ENCODE measurements around the gene TENT5D.

TENT5D gene

GRCh38 chrX:80485543-80485942 is 65.3 kb downstream of the TENT5D start:
- no peak overlapping the region for H3K27ac ChIP-seq (replicated peaks)
- TF ChIP-seq REST (IDR thresholded peaks at IDR 0.05; ENCODE audit: insufficient replicate concordance, low read depth) (no peak), GABPA (IDR thresholded peaks at IDR 0.05; ENCODE audit: low read depth) (no peak), CTCF (IDR thresholded peaks at IDR 0.05; ENCODE audit: insufficient read depth, low read length) (no peak)
- no peak overlapping the region for H3K4me3 ChIP-seq (replicated peaks; ENCODE audit: insufficient read depth, low read length)
- H3K27me3 ChIP-seq (ENCODE audit: insufficient read depth, poor library complexity, severe bottlenecking): no peaks in the 10 kb centered on the region
- DNase-seq (ENCODE audit: low read depth in 1 of 2, low spot score in 1 of 2): no peak

GRCh38 chrX:80486299-80486698 is 66.1 kb downstream of the TENT5D start:
- Histone ChIP-seq H3K27ac (replicated peaks) (no peak overlapping the region), H3K27me3 (ENCODE audit: insufficient read depth, poor library complexity, severe bottlenecking) (no peaks in the 10 kb centered on the region), H3K4me3 (replicated peaks; ENCODE audit: insufficient read depth, low read length) (no peak overlapping the region)
- TF ChIP-seq GABPA (IDR thresholded peaks at IDR 0.05; ENCODE audit: low read depth): no peak
- TF ChIP-seq SPI1 (IDR thresholded peaks at IDR 0.05; ENCODE audit: borderline replicate concordance, low read depth): no peak
- no peak for TF ChIP-seq CTCF (IDR thresholded peaks at IDR 0.05; ENCODE audit: insufficient read depth, low read length)
- no peak for TF ChIP-seq POLR2AphosphoS5 (IDR thresholded peaks at IDR 0.05; ENCODE audit: low read depth)
- TF ChIP-seq REST (IDR thresholded peaks at IDR 0.05; ENCODE audit: insufficient replicate concordance, low read depth): no peak
- DNase-seq (ENCODE audit: low read depth in 1 of 2, low spot score in 1 of 2): no peak

- no peaks in the 10 kb centered on the region for H3K27me3 ChIP-seq (ENCODE audit: insufficient read depth, poor library complexity, severe bottlenecking)
- no peak overlapping the region for H3K27ac ChIP-seq (replicated peaks)
- H3K4me3 ChIP-seq (replicated peaks; ENCODE audit: insufficient read depth, low read length): no peak overlapping the region
- TF ChIP-seq SPI1 (IDR thresholded peaks at IDR 0.05; ENCODE audit: borderline replicate concordance, low read depth) (no peak), POLR2AphosphoS5 (IDR thresholded peaks at IDR 0.05; ENCODE audit: low read depth) (no peak), REST (IDR thresholded peaks at IDR 0.05; ENCODE audit: insufficient replicate concordance, low read depth) (no peak), CTCF (IDR thresholded peaks at IDR 0.05; ENCODE audit: insufficient read depth, low read length) (no peak), GABPA (IDR thresholded peaks at IDR 0.05; ENCODE audit: low read depth) (no peak)
- no peak for DNase-seq (ENCODE audit: low read depth in 1 of 2, low spot score in 1 of 2)
Measured at GRCh38 chrX:80489166-80489565, 68.9 kb downstream of the TENT5D start.

All from HL-60 (cell line).